Neural crest cell (in vitro differentiated cells): ENCODE data around the gene DNAH10. TPM values are rescaled to one million over a fixed set of nuclear protein-coding genes. Genes with fewer than 3 reads are reported as not detected.
"Not testable (repeated sequence)": the region's sequence is repeated elsewhere in the genome, so short reads cannot be mapped to it uniquely, and the experiment has no call there.

Source experiments
- DNase-seq: peaks from one replicate; pipeline ENCODE4 v3.0.0; 2021; ENCODE audit warnings: low read depth, mixed read lengths, low spot score
- H3K27ac Mint-ChIP-seq: one replicate; pipeline ENCODE4 v1.8.0; 2021; ENCODE audit warnings: mild to moderate bottlenecking, mixed read lengths; ENCODE audit not compliant: unreplicated experiment
- H3K27me3 Mint-ChIP-seq: 2 replicates; pipeline ENCODE4 v1.8.0; 2021; ENCODE audit warnings: low read depth, mild to moderate bottlenecking, mixed read lengths
- H3K36me3 Mint-ChIP-seq: 2 replicates; pipeline ENCODE4 v1.8.0; 2021; ENCODE audit warnings: low read depth, mild to moderate bottlenecking, mixed read lengths
- H3K4me1 Mint-ChIP-seq: 2 replicates; pipeline ENCODE4 v1.8.0; 2021; ENCODE audit warnings: mixed read lengths
- H3K4me3 Mint-ChIP-seq: one replicate; pipeline ENCODE4 v1.8.0; 2021; ENCODE audit warnings: mild to moderate bottlenecking, mixed read lengths
- H3K9me3 Mint-ChIP-seq: 2 replicates; pipeline ENCODE4 v1.8.0; 2021; ENCODE audit warnings: mixed read lengths
- CTCF ChIP-seq: fragments of 200-600 bp; sonication (generic); conservative IDR thresholded peaks from 2 replicates; pipeline ENCODE4 v1.5.0; 2021; ENCODE audit warnings: antibody characterized with exemption, mild to moderate bottlenecking
- total RNA-seq: library from RNA; stranded (reverse); gene quantifications from 2 replicates; pipeline ENCODE4 v1.2.1, GENCODE V29; 2021

DNAH10 gene
- total RNA-seq, 1 donor from 2014 or later = 1.1 TPM

DNA sequence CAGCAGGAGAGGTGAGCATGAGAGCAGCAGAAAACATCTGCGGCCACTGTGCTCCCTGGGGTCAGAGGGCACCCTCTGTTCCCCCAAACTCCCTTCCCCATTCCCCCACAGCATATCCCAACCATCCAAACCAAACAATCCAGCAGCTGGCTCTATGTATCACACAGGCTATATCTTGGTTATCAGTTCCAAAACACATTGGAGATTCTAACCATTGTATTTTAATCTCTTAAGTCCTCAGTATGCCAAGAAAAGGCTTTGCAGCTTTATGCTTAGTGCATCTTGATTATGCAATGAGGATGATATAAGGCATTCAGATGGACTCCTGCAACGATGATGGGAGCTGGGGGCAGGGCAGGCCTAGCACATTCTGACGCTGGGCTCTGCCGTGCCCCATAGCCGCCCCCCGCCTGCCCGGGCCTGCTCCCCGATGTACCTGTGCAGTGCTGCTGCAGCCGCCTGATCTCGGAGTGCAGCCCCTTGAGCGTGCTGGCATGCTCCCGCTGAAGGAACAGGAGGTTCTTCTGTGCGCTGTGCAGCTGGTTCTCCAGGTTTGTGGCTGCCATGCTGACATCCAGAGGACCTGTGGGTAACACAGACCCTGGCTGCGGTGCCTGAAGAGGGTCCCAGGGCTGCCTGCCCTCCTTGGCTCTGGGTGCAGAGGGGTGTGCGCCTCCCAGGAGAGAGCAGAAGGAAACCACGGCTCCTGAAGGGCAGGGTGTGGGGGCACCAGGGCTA is 181.0 kb downstream of the DNAH10 start:
- H3K27me3 Mint-ChIP-seq = peaks cover 10% of the 10 kb centered on the region
- no peak overlapping the region for H3K27ac Mint-ChIP-seq
- no peak overlapping the region for H3K4me3 Mint-ChIP-seq
- DNase-seq = no peak
- H3K4me1 Mint-ChIP-seq = peaks cover 37% of the 10 kb centered on the region
- no peak for TF ChIP-seq CTCF
- no peaks in the 10 kb centered on the region for H3K9me3 Mint-ChIP-seq
- peaks cover 26% of the 10 kb centered on the region for H3K36me3 Mint-ChIP-seq

DNA sequence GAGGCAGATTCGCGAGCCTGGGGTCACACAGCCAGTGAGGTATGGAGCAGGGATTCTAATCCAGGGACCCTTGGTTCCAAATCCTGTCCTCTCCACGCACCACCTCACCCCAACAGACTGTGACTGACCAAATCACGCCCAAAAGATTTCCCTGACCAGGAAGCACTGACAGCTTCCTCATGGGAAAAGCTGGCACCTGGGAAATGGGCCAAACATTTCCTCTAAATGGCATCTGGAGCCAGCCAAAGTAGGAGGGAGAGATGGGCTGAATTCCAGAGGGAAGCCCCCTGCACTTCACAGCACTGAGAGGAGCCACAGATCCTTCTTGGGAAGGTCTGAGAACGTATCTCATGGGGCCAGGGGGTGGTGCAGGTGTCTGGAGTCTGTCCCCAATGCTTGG is 181.7 kb downstream of the DNAH10 start:
- TF ChIP-seq CTCF = no peak
- Mint-ChIP-seq H3K9me3 (no peaks in the 10 kb centered on the region), H3K27me3 (peaks cover 10% of the 10 kb centered on the region), H3K27ac (no peak overlapping the region), H3K4me3 (no peak overlapping the region), H3K4me1 (peaks cover 41% of the 10 kb centered on the region), H3K36me3 (peaks cover 26% of the 10 kb centered on the region)
- no peak for DNase-seq

DNA sequence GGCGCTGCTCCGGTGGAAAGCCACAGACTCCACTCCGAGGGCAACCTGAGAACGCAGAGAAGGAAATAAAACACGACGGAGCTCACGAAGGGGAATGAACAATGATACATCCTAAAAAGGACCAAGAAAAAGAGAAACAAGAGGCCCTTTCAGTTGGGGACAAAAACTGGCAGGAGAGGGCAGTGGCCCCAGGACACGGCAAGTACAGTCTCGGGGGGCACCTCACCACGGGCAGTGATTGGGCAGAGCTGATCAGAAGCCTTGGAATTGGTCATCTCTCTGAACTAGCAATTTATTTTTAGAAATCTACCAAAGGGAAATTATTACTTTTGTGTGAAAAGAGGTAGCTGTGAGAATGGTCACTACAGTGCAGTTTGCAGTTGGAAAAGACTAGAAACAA is 182.6 kb downstream of the DNAH10 start:
- Mint-ChIP-seq H3K4me3 (no peak overlapping the region), H3K27ac (peak overlapping the region; percentile 47), H3K4me1 (peaks cover 45% of the 10 kb centered on the region), H3K9me3 (no peaks in the 10 kb centered on the region), H3K27me3 (peaks cover 10% of the 10 kb centered on the region), H3K36me3 (peaks cover 26% of the 10 kb centered on the region)
- TF ChIP-seq CTCF = no peak
- no peak for DNase-seq

- H3K4me1 Mint-ChIP-seq = peaks cover 50% of the 10 kb centered on the region
- peaks cover 10% of the 10 kb centered on the region for H3K27me3 Mint-ChIP-seq
- DNase-seq = no peak
- peak overlapping the region; percentile 65 for H3K27ac Mint-ChIP-seq
- no peaks in the 10 kb centered on the region for H3K9me3 Mint-ChIP-seq
- peaks cover 26% of the 10 kb centered on the region for H3K36me3 Mint-ChIP-seq
- H3K4me3 Mint-ChIP-seq = no peak overlapping the region
- no peak for TF ChIP-seq CTCF
These were observed 183.4 kb downstream of the DNAH10 start for GRCh38 chr12:123945287-123946151.

GRCh38 chr12:123946152-123946515 is 184.0 kb downstream of the DNAH10 start:
- Mint-ChIP-seq H3K9me3 (no peaks in the 10 kb centered on the region), H3K4me3 (no peak overlapping the region), H3K4me1 (peaks cover 55% of the 10 kb centered on the region), H3K36me3 (peaks cover 26% of the 10 kb centered on the region), H3K27me3 (peaks cover 10% of the 10 kb centered on the region), H3K27ac (peak overlapping the region; percentile 32)
- TF ChIP-seq CTCF = no peak
- no peak for DNase-seq

GRCh38 chr12:123946516-123947505 is 184.7 kb downstream of the DNAH10 start:
- peaks cover 60% of the 10 kb centered on the region for H3K4me1 Mint-ChIP-seq
- H3K4me3 Mint-ChIP-seq, H3K9me3 Mint-ChIP-seq, DNase-seq: not testable (repeated sequence)
- peaks cover 20% of the 10 kb centered on the region for H3K36me3 Mint-ChIP-seq
- peaks cover 13% of the 10 kb centered on the region for H3K27me3 Mint-ChIP-seq
- H3K27ac Mint-ChIP-seq = peak overlapping the region; percentile 32

- Mint-ChIP-seq H3K4me3 (peak overlapping the region; percentile 12), H3K27me3 (peaks cover 13% of the 10 kb centered on the region), H3K36me3 (peaks cover 14% of the 10 kb centered on the region), H3K4me1 (peaks cover 60% of the 10 kb centered on the region), H3K27ac (peak overlapping the region; percentile 60)
- DNase-seq, H3K9me3 Mint-ChIP-seq: not testable (repeated sequence)
These were observed 185.4 kb downstream of the DNAH10 start for GRCh38 chr12:123947531-123947930.
